ENCODE measurements around the gene CMTR1.

GRCh38 chr6:37514321-37514771, 81.3 kb downstream of the CMTR1 start:
- TF ChIP-seq CTCF (IDR thresholded peaks at IDR 0.05 in 8 of 11, conservative IDR thresholded peaks at IDR 0.05 in 3 of 11) = no peak
- no peak for TF ChIP-seq POLR2AphosphoS5 (IDR thresholded peaks at IDR 0.05)

All from spleen (tissue), 7 donors.